Peyer's patch (tissue), 4 donors: ENCODE measurements around the gene PDGFD. TPM values are rescaled to one million over a fixed set of nuclear protein-coding genes. Genes with fewer than 3 reads are reported as not detected.

Experiments used
- DNase-seq, 3 donors: peaks; one replicate each; pipeline ENCODE4 v3.0.0-alpha.2; 2017 to 2019
- H3K27ac ChIP-seq, 4 donors: fragments of 200-600 bp; sonication (generic); one replicate each; pipeline ENCODE4 v1.5.1; 2016 to 2019
- H3K27me3 ChIP-seq, 2 donors: fragments of 200-600 bp; sonication (generic); one replicate each; pipeline ENCODE4 v1.5.1; 2019
- H3K36me3 ChIP-seq, 3 donors: fragments of 200-600 bp; sonication (generic); one replicate each; pipeline ENCODE4 v1.5.1; 2016 to 2019
- H3K4me1 ChIP-seq, 4 donors: fragments of 200-600 bp; sonication (generic); one replicate each; pipeline ENCODE4 v1.5.1; 2016 to 2019
- H3K4me3 ChIP-seq, 4 donors: fragments of 200-600 bp; sonication (generic); 1 replicate in 3 of 4; 2 replicates in 1 of 4; pipeline ENCODE4 v1.5.1; 2016 to 2019; ENCODE audit warnings: mild to moderate bottlenecking in 1 of 4
- H3K9me3 ChIP-seq, 4 donors: fragments of 200-600 bp; sonication (generic); one replicate each; pipeline ENCODE4 v1.5.1; 2016 to 2019; ENCODE audit warnings: mild to moderate bottlenecking in 1 of 4
- CTCF ChIP-seq, 6 experiments: fragments of 450-650 bp in 4 of 6; fragments of 200-600 bp in 2 of 6; sonication (generic) in 1 of 6; IDR thresholded peaks; one replicate each; pipeline ENCODE4 v1.5.1; 2017 to 2019; ENCODE audit warnings: antibody characterized with exemption in 6 of 6, mild to moderate bottlenecking in 3 of 6, moderate library complexity in 1 of 6
- POLR2A ChIP-seq, 2 donors: fragments of 450-650 bp; IDR thresholded peaks; one replicate each; pipeline ENCODE4 v1.5.1; 2017; ENCODE audit warnings: antibody characterized with exemption in 2 of 2, mild to moderate bottlenecking in 2 of 2, moderate library complexity in 2 of 2
- total RNA-seq, 4 donors: library from RNA; depleted of rRNA; stranded (reverse); fragments of >200 nt; gene quantifications; one replicate each; pipeline ENCODE4 v1.1.0, GENCODE V29; 2016

Gene PDGFD
- total RNA-seq, 4 donors from 2014 or later: 0.83 to 1.9 (median 1.7) TPM

- H3K4me1 ChIP-seq: no peaks in the 10 kb centered on the region
- H3K4me3 ChIP-seq: no peak overlapping the region
- no peaks in the 10 kb centered on the region for H3K36me3 ChIP-seq
- no peak overlapping the region for H3K27ac ChIP-seq
- no peak for TF ChIP-seq CTCF (IDR thresholded peaks at IDR 0.05)
- TF ChIP-seq POLR2A (IDR thresholded peaks at IDR 0.05): no peak
- no peaks in the 10 kb centered on the region for H3K9me3 ChIP-seq
- no peaks in the 10 kb centered on the region for H3K27me3 ChIP-seq
- DNase-seq: no peak
Observed at GRCh38 chr11:103928040-103928801, 235.7 kb downstream of the PDGFD start.

DNA sequence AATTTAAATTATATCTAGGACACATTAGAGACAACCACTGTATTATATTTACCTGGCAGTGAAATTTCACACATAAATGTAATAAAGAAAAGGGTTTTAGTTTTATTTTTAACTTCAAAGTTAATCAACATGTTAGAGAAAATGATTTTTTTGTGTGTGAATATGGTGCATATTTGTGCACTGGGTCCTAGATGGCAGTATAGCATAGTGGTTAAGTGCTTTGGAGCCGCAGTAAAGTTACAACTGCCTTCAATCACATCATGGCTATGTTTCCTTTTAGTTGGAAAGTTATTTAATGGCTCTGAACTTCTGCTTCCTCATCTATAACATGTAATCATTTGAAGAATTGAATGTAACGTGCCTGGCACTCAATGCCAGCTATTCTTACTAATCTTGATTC is 236.4 kb downstream of the PDGFD start:
- no peak for TF ChIP-seq POLR2A (IDR thresholded peaks at IDR 0.05)
- peak in 4 of 6 experiments; percentile 9 to 72 (median 62) for TF ChIP-seq CTCF (IDR thresholded peaks at IDR 0.05)
- Histone ChIP-seq H3K36me3 (no peaks in the 10 kb centered on the region), H3K9me3 (no peaks in the 10 kb centered on the region), H3K27me3 (no peaks in the 10 kb centered on the region), H3K4me1 (no peaks in the 10 kb centered on the region), H3K4me3 (no peak overlapping the region), H3K27ac (no peak overlapping the region)
- DNase-seq: no peak

DNA sequence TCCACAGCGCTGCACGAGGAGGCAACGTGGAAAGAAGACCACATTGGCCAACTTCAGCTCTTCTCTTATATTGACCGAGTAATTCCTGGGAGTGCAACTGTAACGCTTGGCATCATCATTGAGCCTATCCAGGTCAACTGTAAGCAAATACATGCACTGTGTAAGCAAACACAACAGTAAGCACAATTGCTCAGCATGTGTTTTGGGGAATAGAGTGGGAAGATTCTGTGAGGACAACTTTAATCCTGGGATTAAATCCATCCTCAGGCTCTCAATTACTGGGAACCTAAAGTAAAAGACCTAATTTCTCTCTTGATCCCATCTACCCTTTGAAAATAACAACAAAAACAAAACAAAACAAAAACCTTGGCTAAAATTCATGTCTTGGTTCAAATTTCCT is 237.0 kb downstream of the PDGFD start:
- Histone ChIP-seq H3K4me1 (no peaks in the 10 kb centered on the region), H3K9me3 (no peaks in the 10 kb centered on the region), H3K27me3 (no peaks in the 10 kb centered on the region), H3K36me3 (no peaks in the 10 kb centered on the region), H3K27ac (no peak overlapping the region), H3K4me3 (no peak overlapping the region)
- DNase-seq: no peak
- TF ChIP-seq CTCF (IDR thresholded peaks at IDR 0.05): no peak

DNA sequence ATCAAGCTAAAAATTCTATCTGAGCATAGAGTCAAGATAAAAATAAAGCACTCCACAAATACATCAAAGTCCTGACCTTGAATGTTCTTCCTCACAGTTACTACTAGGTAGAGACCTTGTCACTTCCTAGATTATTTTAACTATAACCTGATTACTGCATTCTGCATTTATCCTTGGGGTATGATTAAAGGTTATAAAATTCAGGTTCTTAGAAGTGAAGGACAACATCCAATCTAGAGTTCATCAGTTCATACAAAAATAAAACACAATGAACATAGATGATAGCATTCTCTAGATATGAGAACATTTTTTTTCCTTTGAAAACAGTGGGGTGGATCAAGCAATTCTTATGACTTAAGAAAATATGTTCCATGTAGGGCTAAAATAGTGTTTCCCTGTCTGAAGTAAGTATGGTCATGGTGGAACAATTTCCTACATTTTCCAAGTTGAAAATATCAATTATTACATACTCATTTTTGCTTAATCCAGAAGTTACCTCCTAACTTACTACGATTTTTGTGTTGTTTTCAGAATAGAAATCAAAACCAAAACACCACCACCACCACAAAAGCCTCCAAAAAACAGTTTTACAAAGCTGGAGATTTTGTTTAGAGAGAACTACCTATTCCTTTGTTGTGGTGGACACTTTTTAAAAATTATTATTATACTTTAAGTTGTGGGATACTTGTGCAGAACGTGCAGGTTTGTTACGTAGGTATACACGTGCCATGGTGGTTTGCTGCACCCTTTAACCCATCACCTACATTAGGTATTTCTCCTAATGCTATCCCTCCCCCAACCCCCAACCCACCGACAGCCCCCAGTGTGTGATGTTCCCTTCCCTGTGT is 239.6 kb downstream of the PDGFD start:
- Histone ChIP-seq H3K27me3 (no peaks in the 10 kb centered on the region), H3K27ac (no peak overlapping the region), H3K9me3 (no peaks in the 10 kb centered on the region), H3K4me3 (no peak overlapping the region), H3K4me1 (no peaks in the 10 kb centered on the region), H3K36me3 (no peaks in the 10 kb centered on the region)
- TF ChIP-seq CTCF (IDR thresholded peaks at IDR 0.05) (no peak), POLR2A (IDR thresholded peaks at IDR 0.05) (no peak)
- no peak for DNase-seq

DNA sequence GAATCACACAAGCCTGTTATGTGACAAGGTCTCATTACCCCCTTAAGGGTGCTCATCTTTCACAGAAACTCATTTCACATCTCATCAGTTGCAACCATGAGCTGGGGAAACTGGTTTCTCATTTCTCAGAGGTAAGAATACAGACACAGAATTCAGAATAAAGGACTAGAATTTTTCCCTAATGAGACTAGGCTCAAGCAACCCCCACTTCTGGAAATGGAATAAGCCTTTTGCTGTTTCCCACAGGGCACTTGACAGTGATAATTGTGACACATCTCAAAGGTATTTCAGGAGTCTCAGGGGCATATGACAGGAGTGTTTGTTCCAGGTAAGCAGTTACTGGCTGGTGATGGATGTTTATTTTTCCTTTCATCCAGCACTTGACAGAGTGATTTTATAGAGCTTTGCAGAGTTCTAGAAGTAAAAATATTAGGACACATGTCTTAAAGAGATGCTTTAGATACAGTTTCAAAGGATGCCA is 240.5 kb downstream of the PDGFD start:
- H3K27me3 ChIP-seq: no peaks in the 10 kb centered on the region
- no peaks in the 10 kb centered on the region for H3K36me3 ChIP-seq
- no peak overlapping the region for H3K27ac ChIP-seq
- H3K4me3 ChIP-seq: no peak overlapping the region
- DNase-seq: no peak
- H3K9me3 ChIP-seq: no peaks in the 10 kb centered on the region
- TF ChIP-seq POLR2A (IDR thresholded peaks at IDR 0.05): no peak
- no peak for TF ChIP-seq CTCF (IDR thresholded peaks at IDR 0.05)
- H3K4me1 ChIP-seq: no peaks in the 10 kb centered on the region
